GM18502 (cell line): ENCODE results near the gene RXRB.

Source experiments
- ATAC-seq: cut with Tn5 transposase; IDR thresholded peaks from one replicate; pipeline ENCODE4 v1.9.1; 2021; ENCODE audit warnings: mild to moderate bottlenecking; ENCODE audit not compliant: unreplicated experiment, poor library complexity

Gene RXRB

DNA sequence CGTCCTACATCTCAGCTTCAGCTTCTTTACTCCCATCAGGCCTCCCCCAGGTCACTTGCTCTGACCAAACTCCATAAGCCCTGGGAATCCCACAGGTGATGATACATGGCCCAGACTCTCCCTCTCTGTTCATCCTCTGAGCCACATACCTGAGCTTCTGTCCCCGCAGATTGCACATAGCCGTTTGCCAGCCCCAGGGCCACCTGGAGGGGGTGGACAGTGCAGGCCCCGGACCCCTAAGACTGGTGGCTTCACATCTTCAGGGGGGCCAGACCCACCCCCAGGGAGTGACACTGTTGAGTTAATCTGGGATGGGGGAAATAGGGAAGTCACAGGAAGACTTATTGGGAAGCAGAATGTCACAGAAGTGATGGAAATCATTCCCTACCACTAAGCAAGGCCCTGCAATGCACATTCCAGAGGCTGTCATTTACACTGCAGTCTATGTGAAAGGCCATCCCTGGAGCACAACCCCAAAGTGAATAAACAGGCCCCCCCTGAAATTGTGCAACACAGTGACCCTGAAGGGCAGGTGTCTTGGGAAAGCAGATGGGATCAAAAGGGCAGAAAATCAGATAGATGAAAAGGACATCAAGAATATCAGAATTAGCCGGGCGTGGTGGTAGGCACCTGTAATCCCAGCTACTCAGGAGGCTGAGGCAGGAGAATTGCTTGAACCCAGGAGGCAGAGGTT lies 2.2 kb downstream of the RXRB start:
- ATAC-seq = no peak

- ATAC-seq = no peak
Observed at GRCh38 chr6:33197431-33198048, 2.9 kb downstream of the RXRB start.

DNA sequence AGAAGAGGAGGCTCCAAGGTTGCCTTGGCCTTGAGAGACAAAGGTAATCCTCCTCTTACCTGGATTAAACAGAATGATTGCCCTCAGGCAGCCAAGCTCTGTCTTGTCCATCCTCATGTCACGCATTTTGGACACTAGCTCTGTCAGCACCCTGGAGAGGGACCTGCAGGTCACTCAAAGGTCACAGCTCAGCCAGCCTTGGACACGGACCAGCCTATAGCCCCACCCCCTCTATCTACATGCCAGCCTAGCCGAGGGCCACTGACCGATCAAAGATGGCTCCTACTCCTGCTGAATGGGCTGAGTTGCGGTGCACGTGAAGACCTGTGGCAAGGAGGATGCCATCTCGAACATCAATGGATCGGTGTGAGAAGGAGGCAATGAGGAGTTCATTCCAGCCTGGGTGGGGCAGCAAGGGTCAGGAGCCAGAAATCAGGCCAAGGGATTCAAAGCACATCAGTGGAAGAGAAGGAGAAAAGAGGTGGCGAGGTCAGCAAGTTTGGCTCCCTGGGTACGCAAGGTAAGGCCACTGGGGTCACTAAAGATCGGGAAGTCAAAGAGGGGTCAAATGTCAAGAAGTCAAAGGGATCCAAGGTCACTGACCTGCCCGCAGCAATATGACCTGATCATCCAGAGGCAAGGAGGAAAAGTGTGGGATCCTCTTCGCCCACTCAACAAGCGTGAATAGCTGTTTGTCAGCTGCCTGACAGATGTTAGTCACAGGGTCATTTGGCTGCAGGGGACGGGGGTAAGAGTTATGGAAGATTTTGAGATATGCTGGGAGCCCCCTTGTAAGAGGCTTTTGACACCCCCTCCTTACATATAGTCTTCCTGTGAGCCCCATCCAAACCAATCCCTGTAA lies 4.9 kb downstream of the RXRB start:
- no peak for ATAC-seq

DNA sequence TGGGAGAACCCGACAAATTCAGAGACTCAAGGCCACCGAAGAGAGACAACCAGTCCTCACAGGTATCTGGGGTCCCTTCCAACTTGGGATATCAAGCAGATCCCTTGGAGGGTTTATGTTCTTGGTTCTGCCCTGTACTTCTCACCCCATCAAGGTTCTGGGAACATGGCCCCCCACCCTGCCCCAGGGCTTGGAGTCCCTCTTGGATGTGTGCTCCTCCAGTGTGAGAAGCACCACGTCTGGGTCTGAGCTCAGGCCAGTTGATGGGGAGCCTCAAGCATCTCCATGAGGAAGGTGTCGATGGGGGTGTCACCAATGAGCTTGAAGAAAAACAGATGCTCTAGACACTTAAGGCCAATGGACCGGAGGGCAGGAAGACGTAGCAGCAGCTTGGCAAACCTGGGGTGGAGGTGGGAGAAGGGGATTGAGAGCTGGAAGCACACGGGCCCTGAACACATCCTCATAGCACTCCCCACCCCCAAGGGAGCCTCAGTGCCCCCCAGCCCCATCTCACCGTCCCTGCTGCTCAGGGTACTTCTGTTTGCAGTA lies 6.0 kb downstream of the RXRB start:
- ATAC-seq = no peak

GRCh38 chr6:33193619-33194018 lies 6.8 kb downstream of the RXRB start:
- no peak for ATAC-seq

- no peak for ATAC-seq
Observed at GRCh38 chr6:33192671-33193602, 7.5 kb downstream of the RXRB start.

GRCh38 chr6:33192105-33192646 lies 8.3 kb downstream of the RXRB start, which contains the start of gene COL11A2:
Gene COL11A2 (minus strand): TSS chr6:33192467. CDS start chr6:33192240, 227 bp downstream.
- no peak for ATAC-seq

- no peak for ATAC-seq
Observed at GRCh38 chr6:33191383-33192104, 8.9 kb downstream of the RXRB start.

DNA sequence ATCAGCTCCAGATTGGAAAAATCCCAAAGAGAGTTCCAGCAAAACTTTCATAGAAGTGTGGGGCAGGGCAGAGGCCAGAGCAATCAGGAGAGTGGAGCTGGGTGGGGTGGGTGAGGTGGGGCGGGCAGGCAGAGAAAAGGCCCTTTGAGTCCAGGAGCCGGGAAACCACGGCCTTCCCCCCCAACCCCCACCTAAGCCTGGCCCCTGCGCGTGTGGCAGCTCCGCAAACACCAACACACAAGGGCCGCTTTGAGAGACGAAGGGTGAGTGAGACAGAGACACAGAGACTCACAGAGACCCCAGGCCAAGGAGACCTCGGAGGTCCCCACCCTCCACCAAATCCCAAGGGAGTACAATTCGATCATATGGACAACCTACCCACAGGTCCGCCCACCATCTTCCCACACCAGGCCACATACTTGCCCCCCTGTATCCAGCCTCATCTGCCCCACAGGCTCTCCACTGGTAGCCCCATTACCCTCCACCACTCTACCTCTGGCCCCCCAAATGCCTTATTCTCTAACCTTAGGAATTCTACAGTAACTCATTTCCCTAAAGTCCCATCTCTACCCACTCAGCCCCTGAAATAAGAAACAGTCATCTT lies 9.9 kb downstream of the RXRB start:
- ATAC-seq = no peak

- ATAC-seq = no peak
Observed at GRCh38 chr6:33189625-33190448, 10.6 kb downstream of the RXRB start.

DNA sequence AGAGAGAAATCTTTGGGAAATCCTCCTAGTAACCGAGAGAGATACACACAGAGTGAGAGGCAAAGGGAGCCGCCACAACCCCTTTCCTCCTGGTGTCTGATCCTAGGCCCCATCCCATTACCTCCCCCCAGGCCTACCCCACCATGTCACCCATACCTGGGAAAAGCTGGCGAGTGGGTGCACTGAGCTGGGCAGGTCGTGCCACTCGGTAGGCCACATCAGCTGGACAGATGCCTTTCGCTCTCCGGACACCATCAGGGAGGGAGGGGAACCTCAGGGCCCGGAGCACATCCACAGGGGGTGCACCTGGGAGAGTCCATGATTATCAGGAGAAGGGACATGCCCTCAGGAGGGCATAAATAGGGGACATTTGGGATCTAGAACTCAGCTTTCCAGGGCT lies 11.3 kb downstream of the RXRB start:
- ATAC-seq = no peak

GRCh38 chr6:33187809-33188208 lies 12.7 kb downstream of the RXRB start:
- no peak for ATAC-seq

- ATAC-seq = no peak
Observed at GRCh38 chr6:33185654-33186187, 14.7 kb downstream of the RXRB start.

GRCh38 chr6:33185190-33185589 lies 15.3 kb downstream of the RXRB start:
- ATAC-seq = no peak

- no peak for ATAC-seq
Observed at GRCh38 chr6:33183071-33183683, 17.3 kb downstream of the RXRB start.

GRCh38 chr6:33181141-33181540 lies 19.3 kb downstream of the RXRB start:
- no peak for ATAC-seq
